NCI-H524 (cell line): ENCODE results near the gene ARHGAP6.

ENCODE experiments used
- DNase-seq, 2 experiments: peaks; one replicate each; lab custom pipeline; 2025; lab: John Stamatoyannopoulos, UW

The ARHGAP6 gene

DNA sequence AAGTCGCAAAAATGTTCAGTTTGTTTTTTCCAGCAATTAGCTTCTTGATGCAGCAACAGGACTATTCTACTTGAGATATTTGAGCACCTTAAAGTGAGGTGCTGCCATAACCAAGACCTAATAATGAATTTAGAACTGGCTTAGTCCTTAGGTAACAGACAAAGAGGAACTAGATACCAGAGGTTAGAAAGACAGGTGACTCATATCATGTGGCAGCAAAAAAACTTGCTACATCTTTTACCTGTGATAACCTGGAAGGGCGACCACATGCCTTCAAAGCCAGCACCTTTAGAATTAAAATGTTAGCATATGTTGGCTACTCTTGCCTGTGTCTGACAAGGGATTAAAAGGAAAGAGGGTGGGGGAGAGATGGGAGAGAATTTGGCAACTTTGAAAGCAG lies 90.4 kb downstream of the ARHGAP6 start:
- no peak for DNase-seq

DNA sequence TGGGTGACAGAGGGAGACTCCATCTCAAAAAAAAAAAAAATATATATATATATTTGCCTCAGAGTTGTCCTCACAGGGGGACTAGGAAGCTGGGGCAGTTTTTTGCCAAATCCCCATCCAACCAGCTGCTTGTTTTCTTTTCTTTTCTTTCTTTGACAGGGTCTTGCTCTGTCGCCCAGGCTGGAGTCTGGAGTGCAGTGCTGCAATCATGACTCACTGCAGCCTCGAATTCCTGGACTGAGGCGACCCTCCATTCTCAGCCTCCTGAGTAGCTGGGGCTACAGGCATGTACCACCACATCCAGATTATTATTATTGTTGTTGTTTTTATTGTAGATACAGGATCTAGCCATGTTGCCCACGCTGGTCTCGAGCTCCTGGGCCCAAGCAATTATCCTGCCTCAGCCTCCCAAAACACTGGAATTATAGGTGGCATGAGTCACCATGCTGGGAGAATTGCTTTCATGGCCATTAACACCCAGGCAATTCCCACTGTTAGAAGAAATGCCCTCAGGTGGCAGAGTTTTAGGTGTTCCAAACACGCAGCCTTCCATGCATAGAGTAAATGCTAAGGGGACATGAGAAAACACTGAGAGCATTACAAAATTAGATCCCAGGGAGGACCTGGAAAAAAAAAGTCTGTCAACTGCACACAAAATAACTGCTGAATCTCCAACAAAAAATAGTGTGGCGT lies 98.0 kb downstream of the ARHGAP6 start:
- no peak for DNase-seq

DNA sequence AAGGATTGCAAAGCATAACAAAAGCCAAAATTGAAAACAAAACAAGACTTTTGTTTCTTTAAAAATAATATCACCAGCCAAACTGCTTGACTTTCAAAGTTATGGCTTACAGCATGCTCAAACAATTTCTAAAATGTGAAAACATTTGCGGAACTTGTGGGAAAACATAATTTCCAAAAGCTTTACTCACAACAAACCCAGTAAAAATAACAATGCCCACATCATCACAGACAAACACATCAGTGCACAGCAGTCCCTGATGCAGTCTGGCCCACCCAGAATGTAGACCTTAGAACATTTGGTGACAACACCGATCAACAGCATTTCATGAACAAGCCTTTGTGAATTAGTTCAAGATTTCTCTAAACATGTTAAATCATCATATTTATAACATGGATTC lies 98.9 kb downstream of the ARHGAP6 start:
- no peak for DNase-seq

DNA sequence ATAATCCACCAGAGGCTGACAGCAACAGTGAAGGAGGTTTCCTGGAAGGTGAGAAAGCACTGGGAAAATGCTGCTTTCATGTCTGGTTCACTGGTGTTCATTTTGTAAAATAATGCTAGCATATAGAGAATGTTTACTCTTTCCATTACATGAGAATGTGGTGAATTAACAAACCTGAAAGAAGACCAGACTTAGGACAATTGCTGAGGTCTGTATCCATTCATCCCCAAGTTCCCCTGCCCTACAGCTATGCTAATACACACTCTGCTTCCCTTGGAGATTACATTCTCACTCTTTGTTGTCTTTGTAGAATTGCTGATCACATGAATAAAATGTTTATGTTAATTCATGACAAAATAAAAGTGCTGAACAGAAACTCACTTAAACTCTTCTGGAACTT lies 99.5 kb downstream of the ARHGAP6 start:
- DNase-seq, result no peak

DNA sequence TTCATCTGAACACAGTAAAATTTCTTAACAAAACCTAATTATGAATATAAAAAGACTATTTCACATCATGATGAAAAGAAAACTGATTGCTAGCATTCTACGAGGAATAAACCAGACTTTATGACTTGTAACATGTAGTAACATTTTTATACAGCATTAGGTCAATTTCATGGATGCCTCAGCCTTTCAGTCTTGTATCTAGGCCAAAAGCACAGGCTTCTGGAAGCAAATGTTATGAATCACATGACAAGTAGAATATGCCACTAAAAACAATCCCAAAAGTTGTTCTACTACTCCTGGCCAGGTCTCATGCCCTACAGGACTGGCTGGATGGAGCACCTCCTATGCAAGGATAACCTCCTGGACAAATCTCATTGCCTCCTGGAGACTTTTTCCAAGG lies 101.2 kb downstream of the ARHGAP6 start:
- DNase-seq, result no peak

DNA sequence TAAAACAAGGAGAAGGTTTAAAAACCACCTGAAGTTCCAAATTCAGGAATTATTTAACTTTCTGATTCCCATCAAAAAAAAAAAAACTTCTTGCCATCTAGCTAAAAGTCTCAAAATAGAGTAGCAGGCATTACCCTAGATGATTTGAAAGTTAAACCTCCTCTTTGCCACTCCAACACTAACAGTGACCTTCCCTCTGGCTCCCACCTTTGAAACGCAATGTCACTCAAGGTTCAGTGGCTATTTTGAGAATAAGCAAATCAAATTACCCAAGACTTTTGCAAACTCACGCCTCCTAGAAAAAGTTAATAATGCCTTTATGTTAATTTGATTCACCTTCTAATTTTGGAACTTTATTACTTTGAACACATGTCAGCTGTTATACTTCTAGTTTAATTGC lies 103.2 kb downstream of the ARHGAP6 start:
- no peak for DNase-seq

DNA sequence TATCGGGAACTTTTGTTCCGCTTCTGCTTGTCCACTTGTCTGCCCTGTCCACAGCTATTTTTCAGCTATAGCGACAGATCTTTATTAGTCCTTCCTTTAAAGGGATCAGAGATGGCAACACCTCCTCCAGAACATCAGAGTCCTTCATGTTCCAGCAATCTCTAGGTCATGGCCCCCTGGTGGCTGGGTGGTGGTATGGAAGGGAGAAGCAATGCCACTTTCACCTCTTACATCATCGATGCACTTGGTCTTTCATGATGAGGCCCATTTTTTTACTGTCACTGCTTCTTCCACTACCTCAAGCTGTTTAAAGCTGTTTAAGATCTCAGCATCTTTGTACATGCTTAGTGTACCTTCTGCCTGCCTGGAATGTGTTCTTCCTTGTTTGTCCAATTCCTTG lies 106.7 kb downstream of the ARHGAP6 start:
- peak; percentile 10 to 11 for DNase-seq

DNA sequence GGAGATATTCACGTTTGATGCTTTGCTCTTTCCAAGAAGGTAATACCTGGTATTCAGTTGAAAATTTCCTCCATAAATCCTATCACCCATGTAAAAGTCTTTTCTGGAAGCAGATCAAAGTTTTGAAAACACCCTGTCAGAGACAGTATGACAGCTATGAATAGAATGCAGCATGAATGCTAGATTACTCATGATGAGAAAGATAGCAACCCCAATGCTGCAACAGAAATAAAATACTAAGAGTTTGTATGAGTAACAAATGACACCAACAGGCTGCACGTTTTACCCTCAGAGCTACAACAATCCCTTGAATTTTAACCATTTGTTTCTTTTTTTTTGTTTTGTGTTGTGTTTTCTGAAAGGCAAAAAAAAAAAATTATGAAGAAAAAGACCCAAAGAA lies 108.6 kb downstream of the ARHGAP6 start:
- no peak for DNase-seq

DNA sequence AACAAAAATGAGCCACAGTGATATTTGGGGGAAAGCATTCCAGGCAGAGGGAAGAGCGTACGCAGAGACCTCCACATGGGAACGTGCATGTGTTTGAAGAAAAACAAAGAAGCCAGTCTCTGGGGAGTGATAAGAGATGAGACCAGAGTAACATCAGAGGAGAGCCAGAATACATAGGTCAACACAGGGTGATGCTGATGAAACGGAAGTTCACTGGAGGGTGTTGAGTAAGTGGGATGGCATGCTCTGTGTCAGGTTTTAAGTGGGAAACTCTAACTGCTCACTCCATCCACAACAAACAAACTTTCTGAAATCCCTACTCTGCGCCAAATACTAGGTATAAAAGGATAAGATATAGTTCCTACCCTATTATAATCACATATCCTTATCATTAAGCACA lies 110.0 kb downstream of the ARHGAP6 start:
- no peak for DNase-seq

DNA sequence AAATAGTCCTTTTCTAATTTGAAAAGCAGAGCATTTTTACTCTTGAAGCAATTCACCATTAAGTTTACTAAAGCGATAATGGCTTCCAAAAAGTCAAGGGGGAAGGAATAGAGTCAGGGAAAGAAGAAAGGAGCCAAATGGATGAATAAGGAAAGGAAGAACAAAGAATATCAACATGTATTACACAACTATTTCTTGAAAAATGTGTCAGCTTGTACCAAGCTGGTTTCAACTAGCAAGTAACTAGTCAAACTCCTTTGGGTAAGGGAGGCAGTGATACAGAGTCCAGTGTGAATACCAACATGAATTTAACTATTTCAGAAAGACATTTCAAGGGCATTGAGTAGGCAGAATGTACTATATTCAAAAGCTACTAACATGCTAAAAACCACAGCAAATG lies 112.1 kb downstream of the ARHGAP6 start:
- DNase-seq, result no peak

DNA sequence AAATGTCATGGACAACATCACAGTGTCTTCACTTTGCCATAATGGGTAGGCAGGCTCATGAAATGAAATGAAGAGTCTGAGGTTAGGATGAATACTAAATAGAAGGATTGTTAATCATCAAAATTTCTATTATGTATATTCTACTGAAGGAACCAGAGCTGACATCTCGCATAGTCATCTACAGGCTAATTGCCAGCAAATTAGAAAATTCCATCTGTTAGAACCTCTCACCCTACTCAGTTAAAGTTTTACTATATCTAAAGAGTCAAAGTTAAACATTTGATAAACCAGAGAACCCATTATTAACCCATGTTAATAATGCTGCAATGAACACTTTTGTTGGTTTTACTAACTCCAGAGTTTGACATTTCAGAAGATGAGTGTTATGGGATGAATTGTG lies 114.6 kb downstream of the ARHGAP6 start:
- DNase-seq, result no peak

DNA sequence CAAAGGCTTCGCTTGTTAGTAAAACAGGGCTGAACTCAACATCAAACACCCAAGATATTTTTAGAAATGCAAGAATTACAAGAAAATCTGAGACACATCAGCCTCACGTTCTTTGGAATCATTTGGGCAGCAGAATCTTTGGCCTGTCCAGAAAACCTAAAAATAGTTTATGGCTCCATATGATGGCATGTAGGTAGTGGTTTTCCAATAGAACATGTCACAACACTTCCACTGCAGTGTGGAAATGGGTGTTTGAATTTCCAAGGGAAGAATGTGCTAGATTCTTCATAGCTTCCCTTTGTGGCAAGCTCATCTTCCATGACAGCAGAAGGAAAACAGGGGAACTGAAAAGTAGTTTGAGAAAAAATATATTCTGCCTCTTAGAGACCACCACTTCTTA lies 118.8 kb downstream of the ARHGAP6 start:
- DNase-seq, result no peak

DNA sequence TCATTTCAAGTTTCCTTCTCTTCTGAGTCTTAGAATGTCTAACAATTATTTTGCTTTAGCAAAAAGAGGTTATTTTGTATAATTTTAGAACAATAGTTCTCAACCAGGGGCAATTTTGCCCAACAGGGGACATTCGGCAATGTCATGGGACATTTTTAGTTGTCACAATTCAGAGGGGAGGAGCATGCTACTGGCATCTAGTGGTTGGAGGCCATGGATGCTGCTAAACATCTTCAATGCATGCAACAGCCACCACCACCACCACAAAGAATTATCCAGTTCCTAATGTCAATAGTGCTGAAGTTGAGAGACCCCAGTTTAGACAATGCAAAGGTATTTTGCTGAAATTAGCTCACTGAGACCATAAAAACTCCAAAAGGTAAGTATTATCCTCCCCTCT lies 122.5 kb downstream of the ARHGAP6 start:
- DNase-seq, result peak in 1 of 2 experiments; percentile 7

DNA sequence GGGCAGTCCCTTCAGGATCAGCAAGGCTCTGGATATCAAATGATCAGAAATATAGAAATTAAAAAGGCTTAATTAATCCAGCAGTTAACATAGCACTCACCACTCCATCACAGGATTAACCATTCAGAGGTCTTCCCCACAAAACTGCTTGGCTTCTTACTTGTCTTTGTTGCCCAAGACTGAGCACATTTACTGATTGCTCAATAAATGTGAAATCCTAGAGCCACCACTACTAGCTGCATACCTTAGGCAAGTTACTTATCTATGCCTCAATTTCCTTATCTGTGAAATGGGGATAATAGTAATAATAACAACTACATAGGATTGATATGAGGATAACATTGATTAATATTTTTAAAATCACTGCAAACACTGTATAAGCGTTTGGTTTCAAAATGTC lies 124.2 kb downstream of the ARHGAP6 start:
- no peak for DNase-seq

DNA sequence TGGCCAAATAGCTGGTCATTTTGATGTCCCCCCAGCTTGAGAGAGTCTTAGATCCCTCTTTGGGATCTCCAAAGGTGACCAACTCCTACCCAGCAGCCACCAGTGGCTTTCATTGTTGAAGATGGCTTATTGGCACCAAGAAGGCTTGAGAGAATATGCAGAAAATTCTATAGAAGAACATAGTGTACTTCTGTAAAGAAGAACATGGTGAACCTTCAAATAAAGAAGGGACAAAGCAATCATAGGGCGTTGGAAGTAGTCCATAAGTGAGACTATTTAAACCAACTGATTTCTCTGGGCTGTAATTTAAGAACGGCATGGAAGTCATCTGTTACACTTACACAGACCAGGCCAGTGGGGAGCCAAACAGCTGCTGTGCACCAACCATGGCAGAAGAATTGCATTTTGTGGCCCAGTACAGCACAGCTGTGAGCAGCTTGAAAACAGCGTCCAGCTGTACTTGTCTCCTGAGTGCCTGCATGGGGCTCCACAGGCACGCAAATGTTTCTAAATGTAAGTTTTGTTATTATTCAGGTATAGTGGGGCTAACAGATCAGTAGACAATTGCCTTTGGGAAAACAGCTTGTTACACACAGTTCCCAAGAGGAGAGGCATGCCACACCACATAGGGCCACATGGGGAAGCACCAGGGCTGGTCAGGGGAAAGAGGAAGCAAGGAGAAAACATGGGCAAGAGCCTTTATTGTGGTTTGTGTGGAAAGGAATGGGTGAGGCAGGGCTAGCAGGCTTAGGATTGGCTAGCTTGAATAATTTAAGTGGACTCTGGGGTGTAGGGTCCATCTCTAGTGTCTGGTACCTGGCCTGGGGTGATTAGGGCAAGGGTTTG lies 125.0 kb downstream of the ARHGAP6 start:
- DNase-seq, result peak in 1 of 2 experiments; percentile 37

DNA sequence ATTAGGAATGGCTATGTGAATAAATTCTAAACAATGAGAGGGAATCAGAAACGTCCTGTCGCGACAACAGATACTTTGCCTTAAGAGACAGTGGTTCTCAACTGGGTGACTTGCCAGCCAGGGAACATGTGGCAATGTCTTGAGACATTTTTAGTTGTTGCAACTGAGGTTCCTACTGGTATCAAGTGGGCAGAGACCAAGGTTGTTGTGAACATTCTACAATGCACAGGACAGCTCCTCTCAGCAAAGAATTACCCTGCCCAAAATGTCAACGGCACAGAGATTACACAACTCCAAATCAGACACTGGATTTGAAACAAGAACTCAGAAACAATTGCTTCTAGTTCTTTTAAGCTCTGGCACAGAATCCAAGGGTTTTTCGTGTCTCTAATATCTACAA lies 128.6 kb downstream of the ARHGAP6 start:
- DNase-seq, result no peak

DNA sequence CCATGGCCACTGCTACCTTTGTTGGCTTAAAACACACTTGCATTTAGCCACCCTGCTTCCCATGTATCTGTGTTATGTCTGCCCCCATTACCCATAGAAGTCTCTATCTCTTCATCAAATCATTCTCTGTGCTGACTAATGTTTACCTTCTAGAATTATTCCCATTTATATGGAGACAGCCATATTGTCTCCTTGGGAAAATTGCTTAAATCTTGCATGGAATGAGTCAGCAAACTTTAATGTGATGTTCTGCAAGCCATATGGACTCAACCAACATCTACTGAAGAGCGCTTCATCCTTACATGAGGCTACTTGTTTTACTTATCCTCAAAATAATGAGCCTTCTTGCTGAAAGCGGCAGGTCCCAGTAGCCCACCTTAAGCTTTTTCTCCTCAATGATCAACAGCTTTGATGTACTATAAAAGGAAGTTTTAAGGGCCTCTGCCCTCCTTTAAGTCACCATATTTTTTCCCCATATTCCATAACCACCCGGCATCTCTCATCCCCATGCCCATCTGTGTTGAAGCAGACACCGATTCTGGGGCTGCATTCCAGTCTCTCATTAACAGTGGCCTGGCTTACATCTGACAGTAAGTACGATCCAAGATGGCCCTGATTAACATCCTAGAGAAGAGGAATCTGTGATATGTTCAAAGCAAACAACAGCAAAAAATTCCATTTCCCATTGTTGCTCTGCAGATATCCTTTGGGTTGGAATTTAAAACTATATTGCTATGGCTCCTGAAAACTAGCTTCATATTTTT lies 130.4 kb downstream of the ARHGAP6 start:
- DNase-seq, result no peak

DNA sequence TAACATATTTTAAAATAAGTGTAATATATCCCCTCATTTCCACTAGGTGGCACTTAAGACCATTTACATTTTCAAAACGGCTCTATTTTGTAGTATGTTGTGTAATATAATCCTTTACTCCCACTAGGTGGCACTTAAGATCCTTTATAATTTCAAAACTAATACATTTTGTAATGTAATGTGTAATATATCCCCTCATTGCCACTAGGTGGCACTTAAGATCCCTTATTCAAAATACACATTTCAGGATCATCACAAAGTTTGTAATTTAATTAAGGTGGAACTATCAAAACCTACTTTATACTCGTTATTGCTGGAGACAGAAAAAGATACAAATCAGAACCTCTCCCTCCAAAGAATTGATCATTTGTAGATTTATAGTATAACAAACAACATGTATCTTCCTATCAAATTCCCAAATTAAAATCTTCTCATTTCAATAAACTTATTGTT lies 132.5 kb downstream of the ARHGAP6 start:
- DNase-seq, result peak; percentile 53 to 85

DNA sequence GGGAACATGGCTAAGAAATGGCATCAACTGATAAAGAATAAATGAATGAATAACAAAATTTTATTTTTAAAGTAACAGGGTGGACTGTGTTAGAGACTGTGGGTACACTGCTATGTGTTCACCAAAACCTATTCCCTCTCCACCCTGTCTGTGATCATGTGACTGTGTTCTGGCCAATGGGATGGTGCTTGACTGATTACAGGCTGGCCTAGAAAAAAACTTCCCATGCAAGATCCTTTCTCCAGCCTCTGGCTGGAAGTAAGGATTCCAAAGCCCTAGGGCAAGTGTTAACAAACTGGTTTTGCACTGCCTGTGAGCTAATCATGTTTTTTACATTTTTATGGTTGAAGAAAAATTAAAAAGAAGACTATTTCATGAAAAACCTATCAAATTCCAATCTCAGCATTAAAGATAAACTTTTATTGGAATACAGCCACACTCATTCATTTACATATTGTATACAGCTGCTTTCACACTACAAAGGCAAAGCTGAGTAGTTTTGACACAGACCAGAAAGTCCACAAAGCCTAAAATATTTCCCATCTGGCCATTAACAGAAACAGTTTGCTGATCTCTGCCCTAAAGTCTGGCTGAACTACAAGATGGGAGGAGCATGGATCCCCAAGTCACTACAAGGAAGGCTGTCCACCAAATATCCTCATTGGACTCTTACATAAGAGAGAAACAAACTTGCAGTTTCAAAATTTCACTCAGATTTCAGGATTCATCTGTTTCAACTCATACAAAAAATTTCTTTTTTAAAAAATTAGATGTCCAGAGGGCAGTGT lies 133.2 kb downstream of the ARHGAP6 start:
- DNase-seq, result peak in 1 of 2 experiments; percentile 7

DNA sequence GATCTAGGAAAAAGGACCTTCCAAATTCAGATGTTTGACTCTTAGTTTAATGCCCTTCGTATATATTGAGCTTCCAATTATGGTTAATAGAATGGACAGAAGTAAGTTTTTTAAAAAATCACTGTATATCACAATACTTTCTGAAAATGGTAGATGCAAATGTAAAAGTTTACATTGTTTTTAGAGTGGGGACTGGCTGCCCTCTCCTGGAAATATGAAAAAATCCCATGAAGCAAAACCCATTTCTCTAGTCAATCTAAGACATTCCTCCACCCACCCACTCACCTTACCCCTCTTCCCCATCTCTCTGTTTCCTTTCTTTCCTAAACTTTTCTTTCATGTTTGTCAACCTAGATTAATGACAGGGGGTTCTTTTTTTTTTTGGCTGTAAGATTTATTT lies 134.5 kb downstream of the ARHGAP6 start:
- peak in 1 of 2 experiments; percentile 27 for DNase-seq

DNA sequence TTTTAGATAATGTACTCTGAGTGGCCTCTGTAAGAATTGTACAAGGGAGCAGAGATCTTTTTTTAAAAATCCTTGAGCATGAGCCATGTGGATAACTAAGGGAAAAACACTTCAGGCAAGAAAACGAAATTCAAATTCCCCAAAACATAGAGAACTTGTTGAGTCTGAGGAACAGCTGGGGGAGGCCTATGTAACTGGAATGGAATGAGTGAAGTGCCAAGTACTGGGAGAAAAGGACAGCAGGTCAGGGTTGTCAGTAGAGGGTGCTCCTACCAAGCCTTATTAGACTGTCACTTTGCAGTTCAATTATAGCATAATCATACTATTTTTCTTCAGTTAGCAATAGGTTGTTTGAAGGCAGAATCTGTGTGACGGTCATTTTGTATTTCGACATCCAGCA lies 135.1 kb downstream of the ARHGAP6 start:
- DNase-seq, result peak in 1 of 2 experiments; percentile 6

DNA sequence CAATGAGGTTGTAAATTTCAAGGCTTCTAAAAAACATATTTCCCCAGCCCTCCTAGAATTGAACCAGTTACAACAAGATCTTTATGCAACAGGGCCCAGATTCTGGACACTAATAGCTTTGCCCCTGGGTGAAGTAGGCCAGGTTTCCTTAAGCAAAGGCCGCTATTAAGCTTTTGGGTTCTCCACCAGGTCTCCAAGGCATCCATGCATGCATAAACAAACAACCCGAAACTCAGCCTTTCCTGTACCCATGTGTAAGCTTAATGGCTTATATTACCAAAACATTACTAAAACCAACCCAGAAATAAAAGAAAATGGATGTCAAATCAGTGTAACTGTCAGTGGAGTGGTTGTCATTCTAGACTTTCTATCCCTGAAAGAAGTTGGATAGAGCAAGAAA lies 137.1 kb downstream of the ARHGAP6 start:
- no peak for DNase-seq
